Thyroid gland (tissue), 4 donors: ENCODE measurements around the gene ALKBH5.

Experiments used
- POLR2A ChIP-seq, 2 donors: fragments of 450-650 bp; IDR thresholded peaks; one replicate each; pipeline ENCODE4 v1.6.1; 2017; ENCODE audit warnings: antibody characterized with exemption in 2 of 2, mild to moderate bottlenecking in 2 of 2, moderate library complexity in 1 of 2
- TF ChIP-seq, protein P1 (sequence below), 6 experiments: fragments of 200-600 bp in 3 of 6; fragments of 450-650 bp in 3 of 6; sonication (generic) in 3 of 6; IDR thresholded peaks; one replicate each; pipeline ENCODE4 v1.5.1; 2016 to 2019; ENCODE audit warnings: antibody characterized with exemption in 6 of 6, mild to moderate bottlenecking in 2 of 6, inconsistent platforms in 1 of 6, moderate library complexity in 1 of 6

DNA sequence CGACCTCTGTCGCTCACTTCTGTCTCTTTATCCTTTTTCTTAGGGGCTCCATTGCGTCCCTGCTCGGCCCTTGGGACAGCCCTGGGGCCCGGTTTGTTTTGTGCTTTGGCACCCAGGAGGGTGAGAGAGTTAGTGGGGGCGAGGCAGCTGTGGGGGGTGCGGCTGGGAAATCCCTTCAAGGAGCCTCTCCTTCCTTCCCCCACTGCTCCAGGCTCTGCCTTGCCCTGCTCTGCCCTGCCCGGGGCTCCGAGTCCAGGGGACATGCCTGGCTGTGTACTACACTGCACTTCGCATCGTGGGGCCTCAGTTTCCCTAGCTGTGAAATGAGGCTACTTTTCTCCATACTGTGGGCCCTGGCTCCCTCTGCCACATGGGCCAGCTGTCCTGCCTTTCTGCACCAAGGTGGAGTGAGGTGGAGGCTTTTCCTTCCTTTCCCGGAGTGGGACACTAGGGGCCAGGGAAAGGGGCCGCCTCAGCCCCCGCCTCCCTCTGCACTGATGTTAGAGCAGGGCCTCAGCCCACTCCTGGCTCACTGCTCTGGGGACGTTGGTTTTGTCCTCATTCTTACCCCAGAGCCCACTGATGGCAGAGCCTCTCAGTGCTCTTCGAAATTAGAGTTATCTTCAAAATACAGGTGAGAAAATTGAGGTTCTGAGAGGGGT lies 42.8 kb downstream of the ALKBH5 start:
- TF ChIP-seq, protein P1, sequence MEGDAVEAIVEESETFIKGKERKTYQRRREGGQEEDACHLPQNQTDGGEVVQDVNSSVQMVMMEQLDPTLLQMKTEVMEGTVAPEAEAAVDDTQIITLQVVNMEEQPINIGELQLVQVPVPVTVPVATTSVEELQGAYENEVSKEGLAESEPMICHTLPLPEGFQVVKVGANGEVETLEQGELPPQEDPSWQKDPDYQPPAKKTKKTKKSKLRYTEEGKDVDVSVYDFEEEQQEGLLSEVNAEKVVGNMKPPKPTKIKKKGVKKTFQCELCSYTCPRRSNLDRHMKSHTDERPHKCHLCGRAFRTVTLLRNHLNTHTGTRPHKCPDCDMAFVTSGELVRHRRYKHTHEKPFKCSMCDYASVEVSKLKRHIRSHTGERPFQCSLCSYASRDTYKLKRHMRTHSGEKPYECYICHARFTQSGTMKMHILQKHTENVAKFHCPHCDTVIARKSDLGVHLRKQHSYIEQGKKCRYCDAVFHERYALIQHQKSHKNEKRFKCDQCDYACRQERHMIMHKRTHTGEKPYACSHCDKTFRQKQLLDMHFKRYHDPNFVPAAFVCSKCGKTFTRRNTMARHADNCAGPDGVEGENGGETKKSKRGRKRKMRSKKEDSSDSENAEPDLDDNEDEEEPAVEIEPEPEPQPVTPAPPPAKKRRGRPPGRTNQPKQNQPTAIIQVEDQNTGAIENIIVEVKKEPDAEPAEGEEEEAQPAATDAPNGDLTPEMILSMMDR (IDR thresholded peaks at IDR 0.05), result no peak
- no peak for TF ChIP-seq POLR2A (IDR thresholded peaks at IDR 0.05)
